OCI-LY1 (cell line): ENCODE measurements around the gene CMIP.

Experiments
- H2AFZ ChIP-seq: fragments of 200-600 bp; sonication (generic), shearing (Covaris generic); 2 replicates; pipeline ENCODE4 v1.6.0; 2014; ENCODE audit warnings: antibody characterized with exemption, mild to moderate bottlenecking, low read length
- H3F3A ChIP-seq: fragments of 200-600 bp; sonication (generic), shearing (Covaris generic); 2 replicates; pipeline ENCODE4 v1.6.0; 2014; ENCODE audit warnings: mild to moderate bottlenecking, antibody characterized with exemption, low read length, moderate library complexity; ENCODE audit not compliant: insufficient read depth
- H3K27ac ChIP-seq: fragments of 200-600 bp; sonication (generic); 2 replicates; pipeline ENCODE4 v1.5.1; 2014; ENCODE audit warnings: low read length, mixed run types, mild to moderate bottlenecking, low read depth; ENCODE audit not compliant: poor library complexity, severe bottlenecking
- H3K27me3 ChIP-seq: fragments of 200-600 bp; sonication (generic); 2 replicates; pipeline ENCODE4 v1.6.0; 2014; ENCODE audit warnings: antibody characterized with exemption, mild to moderate bottlenecking, low read length, moderate library complexity; ENCODE audit not compliant: insufficient read depth
- H3K36me3 ChIP-seq: fragments of 200-600 bp; sonication (generic); 2 replicates; pipeline ENCODE4 v1.6.1; 2014; ENCODE audit warnings: mild to moderate bottlenecking, antibody characterized with exemption, low read length, moderate library complexity, mixed read lengths; ENCODE audit not compliant: insufficient read depth
- H3K4me1 ChIP-seq: fragments of 200-600 bp; sonication (generic); 2 replicates; pipeline ENCODE4 v1.5.1; 2014; ENCODE audit warnings: mild to moderate bottlenecking, low read length, moderate library complexity; ENCODE audit not compliant: insufficient read depth, severe bottlenecking
- H3K4me2 ChIP-seq: fragments of 200-600 bp; sonication (generic), shearing (Covaris generic); 2 replicates; pipeline ENCODE4 v1.6.1; 2014; ENCODE audit warnings: low read length
- H3K4me3 ChIP-seq: fragments of 200-600 bp; sonication (generic); 2 replicates; pipeline ENCODE4 v1.5.1; 2014; ENCODE audit warnings: low read length, low read depth, mild to moderate bottlenecking, mixed read lengths; ENCODE audit not compliant: poor library complexity, severe bottlenecking
- H3K79me2 ChIP-seq: fragments of 200-600 bp; shearing (Covaris generic); 2 replicates; pipeline ENCODE4 v1.6.1; 2016; ENCODE audit warnings: mixed run types, low read length, mixed read lengths; ENCODE audit not compliant: insufficient read depth
- H3K9ac ChIP-seq: fragments of 200-600 bp; sonication (generic), shearing (Covaris generic); 2 replicates; pipeline ENCODE4 v1.6.1; 2014; ENCODE audit warnings: mild to moderate bottlenecking, low read length, mixed read lengths
- H3K9me2 ChIP-seq: fragments of 200-600 bp; sonication (generic), shearing (Covaris generic); 2 replicates; pipeline ENCODE4 v1.6.1; 2014; ENCODE audit warnings: low read depth, mild to moderate bottlenecking, low read length, mixed read lengths
- H3K9me3 ChIP-seq: fragments of 200-600 bp; shearing (Covaris generic); 2 replicates; pipeline ENCODE4 v1.6.1; 2014; ENCODE audit warnings: low read length, mixed read lengths
- H4K20me1 ChIP-seq: fragments of 200-600 bp; sonication (generic), shearing (Covaris generic); 2 replicates; pipeline ENCODE4 v1.6.0; 2016; ENCODE audit warnings: mild to moderate bottlenecking, low read length; ENCODE audit not compliant: insufficient read depth
- EZH2 ChIP-seq: fragments of 200-600 bp; sonication (generic), shearing (Covaris generic); IDR thresholded peaks from 2 replicates; pipeline ENCODE4 v1.8.0; 2017; ENCODE audit warnings: borderline replicate concordance, mixed run types, mild to moderate bottlenecking, antibody characterized with exemption, low read length, moderate library complexity, mixed read lengths
- TF ChIP-seq, protein P1 (sequence below): fragments of 200-600 bp; sonication (generic), shearing (Covaris generic); IDR thresholded peaks from 2 replicates; pipeline ENCODE4 v1.5.1; 2017; ENCODE audit warnings: mild to moderate bottlenecking, antibody characterized with exemption, low read length, moderate library complexity, mixed read lengths

CMIP gene

GRCh38 chr16:81484908-81485624 is 40.5 kb downstream of the CMIP start:
- Histone ChIP-seq H3K9me3 (no peaks in the 10 kb centered on the region), H2AFZ (no peak overlapping the region), H3K27me3 (no peaks in the 10 kb centered on the region), H3K79me2 (peaks cover 7% of the 10 kb centered on the region; the same call in 1 of the 2 replicates), H3K4me1 (peaks cover 43% of the 10 kb centered on the region), H3K4me2 (no peak overlapping the region), H3K4me3 (no peak overlapping the region), H3K27ac (no peak overlapping the region), H3K9me2 (no peaks in the 10 kb centered on the region), H3F3A (no peaks in the 10 kb centered on the region), H3K9ac (no peak overlapping the region), H4K20me1 (no peaks in the 10 kb centered on the region), H3K36me3 (no peaks in the 10 kb centered on the region)
- TF ChIP-seq, protein P1, sequence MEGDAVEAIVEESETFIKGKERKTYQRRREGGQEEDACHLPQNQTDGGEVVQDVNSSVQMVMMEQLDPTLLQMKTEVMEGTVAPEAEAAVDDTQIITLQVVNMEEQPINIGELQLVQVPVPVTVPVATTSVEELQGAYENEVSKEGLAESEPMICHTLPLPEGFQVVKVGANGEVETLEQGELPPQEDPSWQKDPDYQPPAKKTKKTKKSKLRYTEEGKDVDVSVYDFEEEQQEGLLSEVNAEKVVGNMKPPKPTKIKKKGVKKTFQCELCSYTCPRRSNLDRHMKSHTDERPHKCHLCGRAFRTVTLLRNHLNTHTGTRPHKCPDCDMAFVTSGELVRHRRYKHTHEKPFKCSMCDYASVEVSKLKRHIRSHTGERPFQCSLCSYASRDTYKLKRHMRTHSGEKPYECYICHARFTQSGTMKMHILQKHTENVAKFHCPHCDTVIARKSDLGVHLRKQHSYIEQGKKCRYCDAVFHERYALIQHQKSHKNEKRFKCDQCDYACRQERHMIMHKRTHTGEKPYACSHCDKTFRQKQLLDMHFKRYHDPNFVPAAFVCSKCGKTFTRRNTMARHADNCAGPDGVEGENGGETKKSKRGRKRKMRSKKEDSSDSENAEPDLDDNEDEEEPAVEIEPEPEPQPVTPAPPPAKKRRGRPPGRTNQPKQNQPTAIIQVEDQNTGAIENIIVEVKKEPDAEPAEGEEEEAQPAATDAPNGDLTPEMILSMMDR = no peak
- no peak for TF ChIP-seq EZH2

GRCh38 chr16:81485824-81486539 is 41.4 kb downstream of the CMIP start:
- H3K79me2 ChIP-seq = peaks cover 7% of the 10 kb centered on the region; the same call in 1 of the 2 replicates
- peaks cover 34% of the 10 kb centered on the region for H3K4me1 ChIP-seq

GRCh38 chr16:81486540-81487061 is 42.0 kb downstream of the CMIP start:
- H3F3A ChIP-seq = no peaks in the 10 kb centered on the region
- H4K20me1 ChIP-seq = no peaks in the 10 kb centered on the region
- no peak overlapping the region for H3K9ac ChIP-seq
- H2AFZ ChIP-seq = no peak overlapping the region
- no peak overlapping the region for H3K4me3 ChIP-seq
- H3K4me1 ChIP-seq = peaks cover 28% of the 10 kb centered on the region
- no peaks in the 10 kb centered on the region for H3K9me2 ChIP-seq
- H3K4me2 ChIP-seq = no peak overlapping the region
- H3K27me3 ChIP-seq = no peaks in the 10 kb centered on the region
- TF ChIP-seq EZH2 = no peak
- TF ChIP-seq, protein P1 = no peak
- H3K9me3 ChIP-seq = no peaks in the 10 kb centered on the region
- peaks cover 7% of the 10 kb centered on the region; the same call in 1 of the 2 replicates for H3K79me2 ChIP-seq
- peaks cover 2% of the 10 kb centered on the region; the same call in 1 of the 2 replicates for H3K36me3 ChIP-seq
- no peak overlapping the region for H3K27ac ChIP-seq

More at GRCh38 chr16:81485824-81486539, 41.4 kb downstream of the CMIP start:
- H3K27me3 ChIP-seq = no peaks in the 10 kb centered on the region
- no peaks in the 10 kb centered on the region for H3K9me3 ChIP-seq
- no peak overlapping the region for H3K27ac ChIP-seq
- no peak overlapping the region for H3K4me3 ChIP-seq
- H2AFZ ChIP-seq = no peak overlapping the region
- no peaks in the 10 kb centered on the region for H3F3A ChIP-seq
- no peak overlapping the region for H3K4me2 ChIP-seq
- no peaks in the 10 kb centered on the region for H3K9me2 ChIP-seq
- no peak for TF ChIP-seq EZH2
- TF ChIP-seq, protein P1 = no peak
- H3K36me3 ChIP-seq = no peaks in the 10 kb centered on the region
- no peak overlapping the region for H3K9ac ChIP-seq
- H4K20me1 ChIP-seq = no peaks in the 10 kb centered on the region
